Neuronal stem cell (in vitro differentiated cells): ENCODE data around the gene CDH12.

ENCODE experiments used
- DNase-seq: peaks from one replicate; pipeline ENCODE4 v3.0.0-alpha.2; 2013; ENCODE audit warnings: low spot score
- H2AFZ ChIP-seq: one replicate; pipeline ENCODE4 v1.6.1; 2013; ENCODE audit warnings: mild to moderate bottlenecking, low read length, inconsistent platforms
- H2AK5ac ChIP-seq: 2 replicates; pipeline ENCODE4 v1.6.1; 2013; ENCODE audit warnings: low read depth, mild to moderate bottlenecking, inconsistent platforms, low read length, moderate library complexity, mixed read lengths
- H2BK120ac ChIP-seq: 2 replicates; pipeline ENCODE4 v1.6.1; 2013; ENCODE audit warnings: low read depth, mild to moderate bottlenecking, inconsistent platforms, low read length, moderate library complexity, mixed read lengths
- H2BK12ac ChIP-seq: one replicate; pipeline ENCODE4 v1.6.1; 2013; ENCODE audit warnings: low read length, inconsistent platforms
- H2BK15ac ChIP-seq: 2 replicates; pipeline ENCODE4 v1.6.1; 2013; ENCODE audit warnings: mild to moderate bottlenecking, low read length, inconsistent platforms, mixed read lengths
- H2BK5ac ChIP-seq: one replicate; pipeline ENCODE4 v1.6.1; 2013; ENCODE audit warnings: inconsistent platforms, mild to moderate bottlenecking, low read length, moderate library complexity
- H3K14ac ChIP-seq: one replicate; pipeline ENCODE4 v1.6.1; 2013; ENCODE audit warnings: low read length, inconsistent platforms
- H3K18ac ChIP-seq: 2 replicates; pipeline ENCODE4 v1.6.1; 2013; ENCODE audit warnings: low read length, inconsistent platforms
- H3K23ac ChIP-seq: 2 replicates; pipeline ENCODE4 v1.6.1; 2013; ENCODE audit warnings: low read depth, mild to moderate bottlenecking, mixed read lengths, low read length, inconsistent platforms; ENCODE audit not compliant: poor library complexity
- H3K27ac ChIP-seq: replicated peaks from 3 replicates; pipeline ENCODE4 v1.5.1; 2013; ENCODE audit warnings: low read length, inconsistent platforms
- H3K27me3 ChIP-seq, 3 experiments: 2 replicates each; pipeline ENCODE4 v1.6.1; 2013; ENCODE audit warnings: low read length in 3 of 3, mild to moderate bottlenecking in 2 of 3, inconsistent platforms in 1 of 3, low read depth in 1 of 3, mixed read lengths in 1 of 3, moderate library complexity in 1 of 3; ENCODE audit not compliant: control insufficient read depth in 3 of 3, insufficient read depth in 3 of 3
- H3K36me3 ChIP-seq, 2 donors: replicated peaks in 1 of 2; 2 replicates each; pipeline ENCODE4 v1.6.1; 2013; ENCODE audit warnings: low read length in 2 of 2; ENCODE audit not compliant: control insufficient read depth in 2 of 2, insufficient read depth in 2 of 2
- H3K4ac ChIP-seq: 2 replicates; pipeline ENCODE4 v1.6.1; 2013; ENCODE audit warnings: inconsistent platforms, mild to moderate bottlenecking, low read length, moderate library complexity
- H3K4me1 ChIP-seq, 2 donors: 1 replicate in 1 of 2; 2 replicates in 1 of 2; pipeline ENCODE4 v1.6.1; 2013; ENCODE audit warnings: low read length in 2 of 2, low read depth in 1 of 2; ENCODE audit not compliant: control insufficient read depth in 2 of 2, insufficient read depth in 1 of 2
- H3K4me2 ChIP-seq: one replicate; pipeline ENCODE4 v1.6.1; 2013; ENCODE audit warnings: mild to moderate bottlenecking, low read length, inconsistent platforms; ENCODE audit not compliant: insufficient read depth, poor library complexity, severe bottlenecking
- H3K4me3 ChIP-seq, 2 donors: 2 replicates each; pipeline ENCODE4 v1.5.1; 2013; ENCODE audit warnings: low read length in 2 of 2, mild to moderate bottlenecking in 2 of 2, inconsistent platforms in 1 of 2, moderate library complexity in 1 of 2
- H3K79me1 ChIP-seq: one replicate; pipeline ENCODE4 v1.6.1; 2013; ENCODE audit warnings: low read depth, mild to moderate bottlenecking, inconsistent platforms, low read length, moderate library complexity
- H3K9ac ChIP-seq: one replicate; pipeline ENCODE4 v1.6.1; 2013; ENCODE audit warnings: mild to moderate bottlenecking, low read depth, low read length, inconsistent platforms; ENCODE audit not compliant: poor library complexity
- H3K9me3 ChIP-seq, 2 donors: replicated peaks in 1 of 2; 2 replicates each; pipeline versions ENCODE3 to v1.6.1; 2013; ENCODE audit warnings: low read length in 2 of 2, mild to moderate bottlenecking in 2 of 2, inconsistent platforms in 1 of 2, low read depth in 1 of 2, mixed read lengths in 1 of 2, moderate library complexity in 1 of 2; ENCODE audit not compliant: control insufficient read depth in 2 of 2, insufficient read depth in 1 of 2
- H4K8ac ChIP-seq: one replicate; pipeline ENCODE4 v1.6.1; 2013; ENCODE audit warnings: low read depth, mild to moderate bottlenecking, inconsistent platforms, low read length, moderate library complexity
- H4K91ac ChIP-seq: one replicate; pipeline ENCODE4 v1.6.1; 2013; ENCODE audit warnings: low read length, low read depth, mild to moderate bottlenecking, inconsistent platforms; ENCODE audit not compliant: poor library complexity
- WGBS, 2 donors: extraction: QIAGEN DNeasy Blood & Tissue Kit; methylation state at CpG; one replicate each; pipeline ENCODE4 v1.1.7; 2013; ENCODE audit warnings: missing lambda C conversion rate in 2 of 2, mixed read lengths in 1 of 2; ENCODE audit not compliant: insufficient read length in 2 of 2, insufficient replicate concordance in 1 of 2; ENCODE audit errors: extremely low coverage in 2 of 2; 5-methylcytosine and 5-hydroxymethylcytosine counted together

Gene CDH12

GRCh38 chr5:22596404-22596970 lies 256.7 kb downstream of the CDH12 start:
- Histone ChIP-seq H3K27ac (no peak overlapping the region), H3K4me2 (no peak overlapping the region), H3K79me1 (no peaks in the 10 kb centered on the region), H4K91ac (no peak overlapping the region), H3K36me3 (no peaks in the 10 kb centered on the region), H3K9ac (no peak overlapping the region), H3K4ac (no peak overlapping the region), H3K14ac (no peak overlapping the region), H3K18ac (no peak overlapping the region), H4K8ac (no peak overlapping the region), H2BK120ac (no peak overlapping the region), H2BK12ac (no peak overlapping the region), H3K4me1 (no peaks in the 10 kb centered on the region), H3K27me3 (no peaks in the 10 kb centered on the region), H3K4me3 (no peak overlapping the region), H2BK15ac (no peak overlapping the region), H2AK5ac (no peak overlapping the region), H2AFZ (no peak overlapping the region), H2BK5ac (no peak overlapping the region), H3K23ac (no peak overlapping the region), H3K9me3 (no peaks in the 10 kb centered on the region)
- no peak for DNase-seq
- WGBS, 2 donors = no CpG with 5 or more reads among the region's 1 CpG

- Histone ChIP-seq H3K79me1 (no peaks in the 10 kb centered on the region), H3K14ac (no peak overlapping the region)
Observed at GRCh38 chr5:22594491-22594890, 258.7 kb downstream of the CDH12 start.

GRCh38 chr5:22593592-22593991 lies 259.6 kb downstream of the CDH12 start:
- Histone ChIP-seq H3K4me2 (no peak overlapping the region), H3K18ac (no peak overlapping the region), H3K4me3 (no peak overlapping the region), H3K23ac (no peak overlapping the region), H2AK5ac (no peak overlapping the region), H2BK120ac (no peak overlapping the region), H3K14ac (no peak overlapping the region), H3K9me3 (no peaks in the 10 kb centered on the region), H3K27me3 (no peaks in the 10 kb centered on the region), H4K8ac (no peak overlapping the region), H3K27ac (no peak overlapping the region), H3K4ac (no peak overlapping the region), H4K91ac (no peak overlapping the region), H2AFZ (no peak overlapping the region), H3K79me1 (no peaks in the 10 kb centered on the region), H2BK12ac (no peak overlapping the region), H2BK15ac (no peak overlapping the region), H3K9ac (no peak overlapping the region), H2BK5ac (no peak overlapping the region), H3K4me1 (no peaks in the 10 kb centered on the region), H3K36me3 (no peaks in the 10 kb centered on the region)
- no CpG with 5 or more reads among the region's 1 CpG for whole genome bisulfite sequencing, 2 donors
- no peak for DNase-seq

More at GRCh38 chr5:22594491-22594890, 258.7 kb downstream of the CDH12 start:
- no peak for DNase-seq
- Histone ChIP-seq H3K9ac (no peak overlapping the region), H2AK5ac (no peak overlapping the region), H3K4me3 (no peak overlapping the region), H2BK15ac (no peak overlapping the region), H3K36me3 (no peaks in the 10 kb centered on the region), H3K4ac (no peak overlapping the region), H3K9me3 (no peaks in the 10 kb centered on the region), H3K18ac (no peak overlapping the region), H3K4me1 (no peaks in the 10 kb centered on the region), H3K27ac (no peak overlapping the region), H2BK5ac (no peak overlapping the region), H4K8ac (no peak overlapping the region), H3K23ac (no peak overlapping the region), H4K91ac (no peak overlapping the region), H3K27me3 (no peaks in the 10 kb centered on the region), H2BK120ac (no peak overlapping the region), H2BK12ac (no peak overlapping the region), H2AFZ (no peak overlapping the region), H3K4me2 (no peak overlapping the region)
- no CpG with 5 or more reads among the region's 2 CpGs for WGBS, 2 donors

DNA sequence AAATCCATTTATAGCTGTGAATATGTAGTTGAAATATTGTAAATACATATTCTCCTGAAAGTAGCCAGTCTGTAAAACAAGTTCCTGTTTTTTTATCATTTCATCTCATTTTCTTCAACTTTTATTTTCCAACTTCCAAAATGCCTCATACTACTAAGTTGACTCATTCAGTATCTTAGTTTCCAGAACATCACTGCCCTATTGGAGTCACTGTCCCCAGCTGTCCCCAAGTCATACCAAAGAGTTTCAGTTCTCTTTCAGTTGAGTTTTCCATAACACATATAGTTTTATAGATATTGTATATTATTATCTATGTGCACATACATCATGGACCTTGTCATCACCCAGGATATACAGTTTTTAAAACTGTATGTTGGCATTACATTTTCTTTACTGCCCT lies 261.7 kb downstream of the CDH12 start:
- H3K9me3 ChIP-seq = no peaks in the 10 kb centered on the region
- no peak overlapping the region for H4K91ac ChIP-seq
- H3K27ac ChIP-seq = no peak overlapping the region
- no peaks in the 10 kb centered on the region for H3K4me1 ChIP-seq
- H3K36me3 ChIP-seq = no peaks in the 10 kb centered on the region
- H3K79me1 ChIP-seq = no peaks in the 10 kb centered on the region
- H2BK120ac ChIP-seq = no peak overlapping the region
- no peak overlapping the region for H2BK15ac ChIP-seq
- H2AK5ac ChIP-seq = no peak overlapping the region
- H2BK5ac ChIP-seq = no peak overlapping the region
- no peak overlapping the region for H3K4ac ChIP-seq
- no peaks in the 10 kb centered on the region for H3K27me3 ChIP-seq
- H3K14ac ChIP-seq = no peak overlapping the region
- H4K8ac ChIP-seq = no peak overlapping the region
- no peak for DNase-seq
- H3K9ac ChIP-seq = no peak overlapping the region
- no peak overlapping the region for H2BK12ac ChIP-seq
- no peak overlapping the region for H3K4me3 ChIP-seq
- H2AFZ ChIP-seq = no peak overlapping the region
- H3K18ac ChIP-seq = no peak overlapping the region
- no peak overlapping the region for H3K23ac ChIP-seq
- H3K4me2 ChIP-seq = no peak overlapping the region
